ENCODE data around the gene HMG20B. TPM values are rescaled to one million over a fixed set of nuclear protein-coding genes. Genes with fewer than 3 reads are reported as not detected.

The HMG20B gene
- total RNA-seq, 6 experiments from 2014 or later = 73.5 to 90.1 (median 78.3) TPM

GRCh38 chr19:3548606-3549005 is 24.1 kb upstream of the HMG20B start:
- TF ChIP-seq, protein P1, sequence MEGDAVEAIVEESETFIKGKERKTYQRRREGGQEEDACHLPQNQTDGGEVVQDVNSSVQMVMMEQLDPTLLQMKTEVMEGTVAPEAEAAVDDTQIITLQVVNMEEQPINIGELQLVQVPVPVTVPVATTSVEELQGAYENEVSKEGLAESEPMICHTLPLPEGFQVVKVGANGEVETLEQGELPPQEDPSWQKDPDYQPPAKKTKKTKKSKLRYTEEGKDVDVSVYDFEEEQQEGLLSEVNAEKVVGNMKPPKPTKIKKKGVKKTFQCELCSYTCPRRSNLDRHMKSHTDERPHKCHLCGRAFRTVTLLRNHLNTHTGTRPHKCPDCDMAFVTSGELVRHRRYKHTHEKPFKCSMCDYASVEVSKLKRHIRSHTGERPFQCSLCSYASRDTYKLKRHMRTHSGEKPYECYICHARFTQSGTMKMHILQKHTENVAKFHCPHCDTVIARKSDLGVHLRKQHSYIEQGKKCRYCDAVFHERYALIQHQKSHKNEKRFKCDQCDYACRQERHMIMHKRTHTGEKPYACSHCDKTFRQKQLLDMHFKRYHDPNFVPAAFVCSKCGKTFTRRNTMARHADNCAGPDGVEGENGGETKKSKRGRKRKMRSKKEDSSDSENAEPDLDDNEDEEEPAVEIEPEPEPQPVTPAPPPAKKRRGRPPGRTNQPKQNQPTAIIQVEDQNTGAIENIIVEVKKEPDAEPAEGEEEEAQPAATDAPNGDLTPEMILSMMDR (IDR thresholded peaks at IDR 0.05) = no peak
- Mint-ChIP-seq H3K9me3 (no peaks in the 10 kb centered on the region), H3K36me3 (ENCODE audit: low read depth) (peaks cover 4% of the 10 kb centered on the region; the same call in 1 of the 2 replicates), H3K4me1 (ENCODE audit: low read depth) (no peaks in the 10 kb centered on the region), H3K4me3 (no peak overlapping the region), H3K27me3 (ENCODE audit: insufficient read depth) (peaks cover 10% of the 10 kb centered on the region; the same call in 1 of the 2 replicates), H3K27ac (no peak overlapping the region)
- no peak for DNase-seq

DNA sequence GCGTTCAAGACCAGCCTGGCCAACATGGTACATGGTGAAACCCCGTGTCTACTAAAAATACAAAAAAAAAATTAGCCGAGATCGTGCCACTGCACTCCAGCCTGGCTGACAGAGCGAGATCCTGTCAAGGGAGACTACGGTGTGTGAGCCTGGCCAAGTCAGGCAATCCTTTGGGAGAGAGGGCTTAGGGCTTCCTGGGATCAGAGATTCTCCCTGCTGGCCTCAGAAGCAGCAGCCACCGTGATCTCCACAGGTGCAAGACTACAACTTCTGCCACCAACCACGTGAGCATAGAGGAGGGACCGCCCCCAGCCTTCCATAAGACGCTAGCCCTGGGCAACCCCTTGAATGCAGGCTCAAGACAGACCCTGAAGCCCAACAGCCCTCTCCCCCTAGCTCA is 22.9 kb upstream of the HMG20B start:
- no peak overlapping the region for H3K27ac Mint-ChIP-seq

DNA sequence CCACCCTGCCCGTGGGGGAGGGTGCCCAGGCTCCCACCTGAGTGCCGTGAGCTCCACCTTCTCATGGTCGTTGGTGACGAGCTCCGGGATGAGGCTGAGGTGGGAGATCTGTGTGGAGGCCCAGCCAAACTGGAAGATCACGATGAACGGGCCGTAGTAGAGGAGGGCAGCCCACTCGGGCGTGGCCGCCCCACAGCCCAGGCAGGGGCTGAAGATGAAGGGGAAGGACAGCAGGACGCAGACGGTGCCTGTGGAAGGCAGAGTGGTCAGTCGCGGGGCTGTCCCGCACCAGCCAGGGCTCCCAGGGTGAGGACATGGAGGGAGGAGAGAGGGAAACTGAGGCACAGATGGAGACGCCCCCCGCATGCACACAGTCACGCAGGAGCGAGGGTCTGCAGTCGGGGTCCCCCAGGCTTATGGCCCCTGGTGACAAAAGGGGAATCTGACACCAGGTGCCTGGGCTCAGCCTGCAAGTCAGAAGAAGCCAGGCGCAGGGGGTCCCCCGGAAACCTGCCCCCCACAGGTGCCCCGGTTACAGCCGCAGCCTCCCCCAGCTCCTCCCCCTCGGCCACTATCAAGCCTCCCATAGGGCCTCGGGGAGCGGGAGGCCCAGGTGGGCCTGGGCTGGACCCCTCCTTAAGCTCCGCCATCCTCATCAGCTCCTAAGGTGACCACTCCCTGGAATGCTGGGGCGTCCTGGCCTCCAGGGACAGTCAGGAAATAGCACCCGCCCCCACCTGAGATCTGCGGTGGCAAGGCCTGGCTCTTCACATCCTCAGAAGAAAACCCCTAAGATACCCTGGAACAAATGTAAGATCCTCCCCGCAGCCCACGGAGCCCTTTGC is 21.6 kb upstream of the HMG20B start:
- peaks cover 11% of the 10 kb centered on the region for H3K4me1 Mint-ChIP-seq (ENCODE audit: low read depth)
- DNase-seq = no peak
- peaks cover 3% of the 10 kb centered on the region; the same call in 1 of the 2 replicates for H3K36me3 Mint-ChIP-seq (ENCODE audit: low read depth)
- H3K27me3 Mint-ChIP-seq (ENCODE audit: insufficient read depth) = peaks cover 8% of the 10 kb centered on the region; the same call in 1 of the 2 replicates
- H3K27ac Mint-ChIP-seq = no peak overlapping the region
- TF ChIP-seq, protein P1 (IDR thresholded peaks at IDR 0.05) = no peak
- H3K4me3 Mint-ChIP-seq = no peak overlapping the region
- no peaks in the 10 kb centered on the region for H3K9me3 Mint-ChIP-seq

More for the DNA sequence above, 22.9 kb upstream of the HMG20B start:
- TF ChIP-seq, protein P1 (IDR thresholded peaks at IDR 0.05) = no peak
- H3K36me3 Mint-ChIP-seq (ENCODE audit: low read depth) = peaks cover 4% of the 10 kb centered on the region; the same call in 1 of the 2 replicates
- H3K4me3 Mint-ChIP-seq = no peak overlapping the region
- H3K9me3 Mint-ChIP-seq = no peaks in the 10 kb centered on the region
- no peak for DNase-seq
- no peaks in the 10 kb centered on the region for H3K4me1 Mint-ChIP-seq (ENCODE audit: low read depth)
- peaks cover 10% of the 10 kb centered on the region; the same call in 1 of the 2 replicates for H3K27me3 Mint-ChIP-seq (ENCODE audit: insufficient read depth)

- no peak for DNase-seq
- Mint-ChIP-seq H3K27ac (no peak overlapping the region), H3K4me1 (ENCODE audit: low read depth) (peaks cover 17% of the 10 kb centered on the region), H3K36me3 (ENCODE audit: low read depth) (peaks cover 3% of the 10 kb centered on the region; the same call in 1 of the 2 replicates), H3K27me3 (ENCODE audit: insufficient read depth) (peaks cover 8% of the 10 kb centered on the region), H3K9me3 (no peaks in the 10 kb centered on the region), H3K4me3 (no peak overlapping the region)
- TF ChIP-seq, protein P1 (IDR thresholded peaks at IDR 0.05) = no peak
These were observed 21.0 kb upstream of the HMG20B start for GRCh38 chr19:3551792-3552095.

DNA sequence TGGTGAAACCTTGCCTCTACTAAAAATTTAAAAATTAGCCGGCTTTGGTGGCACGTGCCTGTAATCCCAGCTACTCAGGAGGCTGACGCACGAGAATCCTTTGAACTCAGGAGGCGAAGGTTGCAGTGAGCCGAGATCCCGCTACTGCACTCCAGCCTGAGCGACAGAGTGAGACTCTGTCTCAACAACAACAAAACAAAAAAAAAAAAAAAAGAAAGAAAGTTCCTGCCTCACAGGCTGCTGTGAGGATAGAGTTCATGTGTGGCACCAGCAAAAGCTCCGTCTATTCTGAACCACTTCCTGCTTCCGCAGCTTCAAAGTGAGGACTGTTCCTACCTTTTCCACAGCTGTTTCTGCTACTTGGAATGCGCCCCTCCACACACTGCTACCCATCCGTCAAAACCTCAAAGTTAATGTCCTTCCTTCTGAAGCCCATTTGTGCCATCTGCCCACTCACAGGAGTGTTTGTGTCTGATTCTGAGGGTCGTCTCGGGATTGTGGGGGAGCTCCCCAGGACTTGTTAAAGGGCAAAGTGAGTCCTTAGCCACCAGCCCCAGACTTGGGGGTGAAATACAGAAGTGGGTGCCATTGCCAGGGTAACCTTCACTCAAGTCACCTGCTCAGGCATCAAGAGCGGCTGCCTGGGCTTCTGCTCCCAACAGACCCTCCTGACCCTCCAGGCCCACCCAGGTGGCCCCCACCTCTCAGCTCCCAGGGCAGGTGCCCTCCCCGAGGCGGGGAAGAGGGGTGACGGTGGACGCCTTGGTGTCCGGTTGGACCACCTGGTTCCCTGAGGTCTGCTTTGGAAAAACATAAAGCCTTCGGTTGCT is 18.3 kb upstream of the HMG20B start:
- DNase-seq = no peak
- peaks cover 25% of the 10 kb centered on the region for H3K4me1 Mint-ChIP-seq (ENCODE audit: low read depth)
- TF ChIP-seq, protein P1 (IDR thresholded peaks at IDR 0.05) = no peak
- H3K27me3 Mint-ChIP-seq (ENCODE audit: insufficient read depth) = peaks cover 6% of the 10 kb centered on the region
- no peaks in the 10 kb centered on the region for H3K9me3 Mint-ChIP-seq
- peaks cover 3% of the 10 kb centered on the region; the same call in 1 of the 2 replicates for H3K36me3 Mint-ChIP-seq (ENCODE audit: low read depth)
- H3K4me3 Mint-ChIP-seq = no peak overlapping the region
- no peak overlapping the region for H3K27ac Mint-ChIP-seq
